ENCODE results near the gene TCF4. TPM values are rescaled to one million over a fixed set of nuclear protein-coding genes. Genes with fewer than 3 reads are reported as not detected.

TCF4 gene
- total and polyA plus RNA-seq, 7 experiments from 2014 or later = 0.94 to 21.8 (median 2.6) TPM

GRCh38 chr18:55485666-55486065, 102.3 kb downstream of the TCF4 start:
- peaks cover 1 to 19% (median 14%) of the 10 kb centered on the region in 7 donors for H3K4me1 Mint-ChIP-seq
- POLR2A ChIA-PET = no interaction called here
- Histone ChIP-seq H3K4me3 (ENCODE audit: low read length) (no peak overlapping the region), H3K27ac (ENCODE audit: low read depth, low read length) (no peak overlapping the region), H3K9me3 (ENCODE audit: control insufficient read depth in 2 of 3, low read length in 3 of 3) (no peaks in the 10 kb centered on the region), H3K36me3 (ENCODE audit: control insufficient read depth in 2 of 3, insufficient read depth in 3 of 3, low read length in 3 of 3) (no peaks in the 10 kb centered on the region), H3K27me3 (ENCODE audit: control insufficient read depth in 2 of 2, insufficient read depth in 2 of 2, low read length in 2 of 2) (no peaks in the 10 kb centered on the region), H3K4me1 (ENCODE audit: control insufficient read depth in 2 of 2, insufficient read depth in 2 of 2, low read length in 2 of 2) (peaks cover 0 to 5% of the 10 kb centered on the region in 2 donors)
- H3K27ac Mint-ChIP-seq = no peak overlapping the region
- CTCF ChIA-PET = no interaction called here
- no peak for DNase-seq
- H3K4me3 Mint-ChIP-seq = no peak overlapping the region
- no peaks in the 10 kb centered on the region for H3K36me3 Mint-ChIP-seq
- intact Hi-C loops (cut with micrococcal nuclease) = no loop called here
- ATAC-seq = no peak
- H3K9me3 Mint-ChIP-seq = peaks cover 0 to 3% (median 0%) of the 10 kb centered on the region in 11 donors
- H3K27me3 Mint-ChIP-seq = peaks cover 5 to 15% (median 12%) of the 10 kb centered on the region in 5 donors

GRCh38 chr18:55484773-55485172, 103.2 kb downstream of the TCF4 start:
- no peak overlapping the region for H3K27ac ChIP-seq (ENCODE audit: low read depth, low read length)
- H3K4me1 Mint-ChIP-seq = peaks cover 1 to 18% (median 13%) of the 10 kb centered on the region in 7 donors
- H3K9me3 Mint-ChIP-seq = peaks cover 0 to 3% (median 0%) of the 10 kb centered on the region in 11 donors
- H3K4me1 ChIP-seq (ENCODE audit: control insufficient read depth in 2 of 2, insufficient read depth in 2 of 2, low read length in 2 of 2) = peaks cover 0 to 5% of the 10 kb centered on the region in 2 donors
- intact Hi-C loops (cut with micrococcal nuclease) = no loop called here
- peak overlapping the region in 1 of 9 donors; percentile 60 for H3K27ac Mint-ChIP-seq
- ChIA-PET CTCF (no interaction called here), POLR2A (no interaction called here)
- ATAC-seq = no peak
- H3K36me3 Mint-ChIP-seq = no peaks in the 10 kb centered on the region
- no peaks in the 10 kb centered on the region for H3K9me3 ChIP-seq (ENCODE audit: control insufficient read depth in 2 of 3, low read length in 3 of 3)
- H3K4me3 ChIP-seq (ENCODE audit: low read length) = no peak overlapping the region
- no peaks in the 10 kb centered on the region for H3K36me3 ChIP-seq (ENCODE audit: control insufficient read depth in 2 of 3, insufficient read depth in 3 of 3, low read length in 3 of 3)
- H3K27me3 ChIP-seq (ENCODE audit: control insufficient read depth in 2 of 2, insufficient read depth in 2 of 2, low read length in 2 of 2) = no peaks in the 10 kb centered on the region
- DNase-seq = no peak
- H3K4me3 Mint-ChIP-seq = no peak overlapping the region
- H3K27me3 Mint-ChIP-seq = peaks cover 3 to 13% (median 12%) of the 10 kb centered on the region in 5 donors

GRCh38 chr18:55483266-55483871, 104.6 kb downstream of the TCF4 start:
- Histone ChIP-seq H3K36me3 (ENCODE audit: control insufficient read depth in 2 of 3, insufficient read depth in 3 of 3, low read length in 3 of 3) (no peaks in the 10 kb centered on the region), H3K27ac (ENCODE audit: low read depth, low read length) (no peak overlapping the region), H3K4me1 (ENCODE audit: control insufficient read depth in 2 of 2, insufficient read depth in 2 of 2, low read length in 2 of 2) (no peaks in the 10 kb centered on the region), H3K9me3 (ENCODE audit: control insufficient read depth in 2 of 3, low read length in 3 of 3) (no peaks in the 10 kb centered on the region), H3K4me3 (ENCODE audit: low read length) (no peak overlapping the region), H3K27me3 (ENCODE audit: control insufficient read depth in 2 of 2, insufficient read depth in 2 of 2, low read length in 2 of 2) (no peaks in the 10 kb centered on the region)
- Mint-ChIP-seq H3K9me3 (peaks cover 0 to 3% (median 0%) of the 10 kb centered on the region in 11 donors), H3K36me3 (no peaks in the 10 kb centered on the region), H3K27me3 (peaks cover 3 to 13% (median 6%) of the 10 kb centered on the region in 5 donors), H3K4me1 (peaks cover under 1 to 13% (median 3%) of the 10 kb centered on the region in 7 donors), H3K27ac (no peak overlapping the region), H3K4me3 (no peak overlapping the region)
- intact Hi-C loops (cut with micrococcal nuclease) = no loop called here
- ATAC-seq = no peak
- no peak for DNase-seq
- POLR2A ChIA-PET = no interaction called here
- CTCF ChIA-PET = no interaction called here

GRCh38 chr18:55479656-55480420, 108.2 kb downstream of the TCF4 start:
- peaks cover 0 to 3% (median 0%) of the 10 kb centered on the region in 5 donors for H3K36me3 Mint-ChIP-seq
- H3K9me3 Mint-ChIP-seq = peaks cover 0 to 3% (median 0%) of the 10 kb centered on the region in 11 donors
- peak overlapping the region in 3 of 9 donors; percentile 19 to 54 (median 40) for H3K27ac Mint-ChIP-seq
- H3K4me1 ChIP-seq (ENCODE audit: control insufficient read depth in 2 of 2, insufficient read depth in 2 of 2, low read length in 2 of 2) = peaks cover 0 to 4% of the 10 kb centered on the region in 2 donors
- no peak overlapping the region for H3K4me3 ChIP-seq (ENCODE audit: low read length)
- H3K9me3 ChIP-seq (ENCODE audit: control insufficient read depth in 2 of 3, low read length in 3 of 3) = no peaks in the 10 kb centered on the region
- H3K27me3 ChIP-seq (ENCODE audit: control insufficient read depth in 2 of 2, insufficient read depth in 2 of 2, low read length in 2 of 2) = no peaks in the 10 kb centered on the region
- peaks cover 12 to 45% (median 22%) of the 10 kb centered on the region in 7 donors for H3K4me1 Mint-ChIP-seq
- CTCF ChIA-PET = no interaction called here
- no peaks in the 10 kb centered on the region for H3K36me3 ChIP-seq (ENCODE audit: control insufficient read depth in 2 of 3, insufficient read depth in 3 of 3, low read length in 3 of 3)
- H3K27ac ChIP-seq (ENCODE audit: low read depth, low read length) = no peak overlapping the region
- H3K27me3 Mint-ChIP-seq = peaks cover 0 to 7% (median 0%) of the 10 kb centered on the region in 5 donors
- ATAC-seq = no peak
- intact Hi-C loops (cut with micrococcal nuclease) = loop anchor here in 1 of 2 donors (5.0 kb wide), 1 partner anchor 107 kb away; the partner anchor contains the start of gene TCF4
- peak overlapping the region in 1 of 10 donors; percentile 60 for H3K4me3 Mint-ChIP-seq
- DNase-seq = no peak
- POLR2A ChIA-PET = no interaction called here

GRCh38 chr18:55477860-55478581, 110.0 kb downstream of the TCF4 start:
- Histone ChIP-seq H3K27me3 (ENCODE audit: control insufficient read depth in 2 of 2, insufficient read depth in 2 of 2, low read length in 2 of 2) (no peaks in the 10 kb centered on the region), H3K36me3 (ENCODE audit: control insufficient read depth in 2 of 3, insufficient read depth in 3 of 3, low read length in 3 of 3) (no peaks in the 10 kb centered on the region), H3K4me3 (ENCODE audit: low read length) (peak overlapping the region; percentile 65), H3K9me3 (ENCODE audit: control insufficient read depth in 2 of 3, low read length in 3 of 3) (no peaks in the 10 kb centered on the region), H3K4me1 (ENCODE audit: control insufficient read depth in 2 of 2, insufficient read depth in 2 of 2, low read length in 2 of 2) (peaks cover 0 to 4% of the 10 kb centered on the region in 2 donors), H3K27ac (ENCODE audit: low read depth, low read length) (peak overlapping the region; percentile 55)
- DNase-seq (peak in 1 of 9 donors; percentile 3), ATAC-seq (peak; percentile 18)
- Mint-ChIP-seq H3K36me3 (peaks cover 0 to 3% (median 0%) of the 10 kb centered on the region in 5 donors), H3K9me3 (peaks cover 0 to 3% (median 0%) of the 10 kb centered on the region in 11 donors), H3K27ac (peak overlapping the region; percentile 80 to 98 (median 91)), H3K27me3 (peaks cover 0 to 12% (median 0%) of the 10 kb centered on the region in 5 donors), H3K4me3 (peak overlapping the region; percentile 79 to 97 (median 91)), H3K4me1 (peaks cover 12 to 45% (median 22%) of the 10 kb centered on the region in 7 donors)
- POLR2A ChIA-PET = no interaction called here
- CTCF ChIA-PET = no interaction called here
- intact Hi-C loops (cut with micrococcal nuclease) = loop anchor here (1.0 to 5.0 kb wide), 3 partner anchors 15 to 111 kb away; partner anchors contain the start of gene TCF4 (in 1 of the 2)

- H3K27ac Mint-ChIP-seq = peak overlapping the region; percentile 80 to 98 (median 91)
- Histone ChIP-seq H3K27me3 (ENCODE audit: control insufficient read depth in 2 of 2, insufficient read depth in 2 of 2, low read length in 2 of 2) (no peaks in the 10 kb centered on the region), H3K4me1 (ENCODE audit: control insufficient read depth in 2 of 2, insufficient read depth in 2 of 2, low read length in 2 of 2) (peaks cover 0 to 4% of the 10 kb centered on the region in 2 donors), H3K36me3 (ENCODE audit: control insufficient read depth in 2 of 3, insufficient read depth in 3 of 3, low read length in 3 of 3) (no peaks in the 10 kb centered on the region), H3K9me3 (ENCODE audit: control insufficient read depth in 2 of 3, low read length in 3 of 3) (no peaks in the 10 kb centered on the region), H3K27ac (ENCODE audit: low read depth, low read length) (peak overlapping the region; percentile 55), H3K4me3 (ENCODE audit: low read length) (peak overlapping the region; percentile 65)
- H3K4me1 Mint-ChIP-seq = peaks cover 12 to 45% (median 22%) of the 10 kb centered on the region in 7 donors
- H3K27me3 Mint-ChIP-seq = peaks cover 0 to 12% (median 0%) of the 10 kb centered on the region in 5 donors
- H3K9me3 Mint-ChIP-seq = peaks cover 0 to 3% (median 0%) of the 10 kb centered on the region in 11 donors
- intact Hi-C loops (cut with micrococcal nuclease) = loop anchor here (1.0 to 5.0 kb wide), 3 partner anchors 15 to 112 kb away; partner anchors contain the start of gene TCF4 (in 1 of the 2)
- ChIA-PET CTCF (no interaction called here), POLR2A (no interaction called here)
- peak; percentile 79 for ATAC-seq
- H3K36me3 Mint-ChIP-seq = peaks cover 0 to 3% (median 0%) of the 10 kb centered on the region in 5 donors
- DNase-seq = peak in 6 of 9 donors; percentile 15 to 53 (median 34)
- peak overlapping the region; percentile 79 to 97 (median 91) for H3K4me3 Mint-ChIP-seq
These were observed 110.5 kb downstream of the TCF4 start for GRCh38 chr18:55477499-55477859.

Measured in naive thymus-derived CD4-positive, alpha-beta T cell (primary cell).